Measurements from ENCODE around the gene RSBN1L.

The RSBN1L gene

GRCh38 chr7:77808517-77808916, 112.3 kb downstream of the RSBN1L start:
- TF ChIP-seq REST (IDR thresholded peaks at IDR 0.05; ENCODE audit: insufficient read depth in 1 of 2, low read depth in 2 of 2, low read length in 2 of 2) = no peak

GRCh38 chr7:77811516-77812289, 115.4 kb downstream of the RSBN1L start:
- no peak for TF ChIP-seq SIN3A (IDR thresholded peaks at IDR 0.05; ENCODE audit: borderline replicate concordance, insufficient read depth, low read length)
- TF ChIP-seq TAF1 (IDR thresholded peaks at IDR 0.05; ENCODE audit: borderline replicate concordance, insufficient read depth, low read length) = no peak
- TF ChIP-seq REST (IDR thresholded peaks at IDR 0.05; ENCODE audit: insufficient read depth in 1 of 2, low read depth in 2 of 2, low read length in 2 of 2) = no peak
- TF ChIP-seq POLR2AphosphoS5 (IDR thresholded peaks at IDR 0.05; ENCODE audit: low read depth, low read length) = no peak
- TF ChIP-seq FOXP2 (optimal IDR thresholded peaks at IDR 0.05; ENCODE audit: borderline replicate concordance, extremely low read depth, extremely low read length, insufficient read depth) = no peak

GRCh38 chr7:77812290-77812685, 116.0 kb downstream of the RSBN1L start:
- TF ChIP-seq POLR2AphosphoS5 (IDR thresholded peaks at IDR 0.05; ENCODE audit: low read depth, low read length) = no peak
- TF ChIP-seq REST (IDR thresholded peaks at IDR 0.05; ENCODE audit: insufficient read depth in 1 of 2, low read depth in 2 of 2, low read length in 2 of 2) = no peak

GRCh38 chr7:77813180-77813579, 116.9 kb downstream of the RSBN1L start:
- no peak for TF ChIP-seq FOXP2 (optimal IDR thresholded peaks at IDR 0.05; ENCODE audit: borderline replicate concordance, extremely low read depth, extremely low read length, insufficient read depth)
- TF ChIP-seq TAF1 (IDR thresholded peaks at IDR 0.05; ENCODE audit: borderline replicate concordance, insufficient read depth, low read length) = no peak
- no peak for TF ChIP-seq SIN3A (IDR thresholded peaks at IDR 0.05; ENCODE audit: borderline replicate concordance, insufficient read depth, low read length)
- TF ChIP-seq POLR2AphosphoS5 (IDR thresholded peaks at IDR 0.05; ENCODE audit: low read depth, low read length) = no peak
- TF ChIP-seq REST (IDR thresholded peaks at IDR 0.05; ENCODE audit: insufficient read depth in 1 of 2, low read depth in 2 of 2, low read length in 2 of 2) = no peak

- TF ChIP-seq REST (IDR thresholded peaks at IDR 0.05; ENCODE audit: insufficient read depth in 1 of 2, low read depth in 2 of 2, low read length in 2 of 2) (no peak), SIN3A (IDR thresholded peaks at IDR 0.05; ENCODE audit: borderline replicate concordance, insufficient read depth, low read length) (no peak), POLR2AphosphoS5 (IDR thresholded peaks at IDR 0.05; ENCODE audit: low read depth, low read length) (no peak), FOXP2 (optimal IDR thresholded peaks at IDR 0.05; ENCODE audit: borderline replicate concordance, extremely low read depth, extremely low read length, insufficient read depth) (no peak), TAF1 (IDR thresholded peaks at IDR 0.05; ENCODE audit: borderline replicate concordance, insufficient read depth, low read length) (no peak)
Measured at GRCh38 chr7:77819021-77819420, 122.8 kb downstream of the RSBN1L start.
